A549 treated with CpdA at 1 μM for 4 hours (cell line): ENCODE measurements around the gene PLEKHH1. TPM values are rescaled to one million over a fixed set of nuclear protein-coding genes. Genes with fewer than 3 reads are reported as not detected.

ENCODE experiments used
- total RNA-seq: library from RNA; stranded (reverse); fragments of 200-300 nt; extraction: Qiagen RNA extraction; gene quantifications from 5 replicates; pipeline ENCODE4 v1.2.3, GENCODE V29; 2022; ENCODE audit warnings: low read depth

The PLEKHH1 gene
- total RNA-seq: 3.1 to 5.2 TPM (median 4.3 TPM) in 5 replicates

DNA sequence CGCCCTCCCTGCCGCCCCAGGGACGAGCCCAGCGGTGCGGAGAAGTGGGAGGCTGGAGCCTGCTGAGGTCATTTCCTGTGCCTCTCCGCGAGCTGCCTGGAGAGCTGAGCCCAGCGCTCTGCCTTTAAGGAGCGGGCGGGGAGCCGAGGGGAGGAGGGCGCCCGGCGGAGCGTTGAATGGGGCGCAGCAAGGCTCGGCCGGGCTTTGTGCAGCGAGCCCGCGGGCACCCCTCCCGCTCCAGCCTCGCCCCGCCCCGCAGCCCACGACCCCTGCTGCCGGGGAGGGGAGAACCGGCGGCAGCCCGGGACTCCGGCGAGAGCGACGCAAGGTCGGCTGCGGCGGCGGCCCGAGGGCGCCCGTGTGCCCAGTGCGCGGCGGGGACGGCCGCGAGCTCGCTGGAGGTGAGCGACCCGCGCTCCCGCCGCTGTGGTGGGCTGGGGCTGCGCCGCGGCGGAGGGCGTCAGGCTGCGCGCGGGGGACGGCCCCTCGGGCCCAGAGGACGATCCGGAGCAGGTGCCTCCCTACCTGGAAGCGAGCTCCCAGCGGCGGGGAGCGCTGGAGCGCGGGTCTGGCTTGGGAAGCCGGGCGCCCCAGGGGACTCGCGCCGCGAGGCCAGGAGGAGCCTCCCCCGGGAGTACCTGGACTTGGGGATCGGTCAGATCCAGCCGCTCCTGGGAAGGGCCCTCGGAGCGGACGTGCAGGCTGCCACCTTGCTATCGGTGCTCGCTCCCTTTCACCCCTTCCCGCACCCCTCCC is at the start of gene PLEKHH1:
PLEKHH1 (plus strand) TSS at position 293 of the 756 bp plus-strand sequence. CDS start 8,578 bp downstream, outside the sequence.

DNA sequence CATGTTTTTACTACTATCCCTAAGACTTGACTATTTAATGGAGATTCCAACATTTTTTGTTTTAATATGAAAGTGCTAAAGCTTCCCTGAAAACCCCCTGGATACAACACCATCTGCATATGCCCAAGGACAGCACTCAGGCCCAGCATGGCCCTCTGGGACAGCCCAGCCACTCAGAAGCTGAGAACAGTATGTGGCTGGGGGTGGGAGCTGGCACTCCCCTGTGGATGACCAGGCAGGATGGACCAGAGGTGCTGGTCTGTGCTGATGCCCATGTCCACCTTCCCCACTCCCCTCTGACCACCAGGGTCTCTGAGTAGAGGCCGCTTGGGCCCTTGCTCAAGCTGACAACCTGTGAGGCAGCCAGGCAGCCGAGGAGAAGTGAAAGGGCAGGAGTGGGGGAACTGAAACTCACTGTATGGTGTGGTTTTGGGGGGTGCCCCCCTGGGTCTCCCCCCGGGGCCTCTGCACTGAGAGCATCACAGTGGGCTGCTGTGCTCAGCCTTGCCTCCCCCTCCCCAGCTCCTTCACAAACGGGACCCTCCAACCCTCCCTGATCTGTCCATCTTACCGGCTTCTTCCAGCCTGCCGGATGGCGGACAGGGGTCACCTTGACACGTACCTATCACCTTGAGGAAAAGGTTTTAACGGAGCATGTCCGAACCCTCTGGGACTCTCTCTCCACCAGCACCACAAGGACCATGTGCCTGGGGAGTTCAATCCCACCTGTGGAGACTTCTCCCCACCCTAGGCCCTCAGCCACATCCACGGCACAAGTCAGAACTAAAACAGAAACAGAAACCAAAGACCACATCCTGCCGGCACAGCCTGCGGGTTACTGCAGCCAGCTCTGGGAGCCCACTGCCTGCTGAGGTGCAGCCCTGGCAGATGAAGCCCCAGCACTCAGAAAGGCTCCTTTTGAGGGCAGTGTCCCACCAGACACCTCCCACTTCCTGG is 44.9 kb upstream of the PLEKHH1 start, which contains the start of gene TMEM229B:
TMEM229B (minus strand) TSS at position 785 of the 957 bp plus-strand sequence. CDS start 14,798 bp downstream, outside the sequence.

DNA sequence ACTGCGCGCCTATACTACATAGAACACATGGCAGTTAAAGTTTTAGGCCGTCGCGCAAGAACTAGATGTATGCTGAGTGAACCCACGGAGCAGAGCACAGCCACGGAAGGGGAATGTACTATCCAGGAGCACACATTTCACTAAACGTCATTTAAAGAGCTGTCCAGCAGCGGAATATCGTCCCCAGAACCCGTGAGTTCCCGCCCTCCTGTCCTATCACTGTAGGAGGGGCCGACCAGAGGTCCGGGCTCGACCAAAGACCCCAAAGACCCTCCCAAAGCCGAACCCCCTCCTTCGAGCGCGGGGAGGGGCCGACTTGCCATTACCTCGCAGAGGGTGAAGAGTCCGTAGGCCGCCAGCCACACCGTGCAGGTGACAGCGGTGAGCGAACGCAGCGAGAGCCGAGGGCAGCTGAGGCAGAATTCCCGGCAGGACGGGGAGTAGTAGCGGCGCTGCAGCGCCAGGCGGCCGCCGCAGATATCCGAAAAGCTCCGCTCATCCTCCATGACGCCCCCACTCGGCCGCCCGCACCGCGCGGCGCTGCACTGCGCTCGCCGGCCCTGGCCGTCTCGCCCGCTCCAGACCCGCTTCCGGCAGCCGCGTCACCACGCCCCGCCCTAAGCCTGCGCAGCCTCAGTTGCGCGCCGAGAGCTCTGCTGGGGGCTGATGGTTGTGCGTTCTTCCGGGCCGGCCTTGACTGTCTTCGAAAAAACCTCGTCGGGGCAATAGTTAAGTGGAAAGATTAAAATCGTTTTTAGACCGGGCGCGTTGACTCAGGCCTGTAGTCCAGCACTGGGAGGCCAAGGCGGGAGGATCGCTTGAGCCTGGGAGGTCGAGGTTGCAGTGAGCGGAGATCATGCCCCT is 66.8 kb downstream of the PLEKHH1 start, which contains the start of gene PIGH:
PIGH (minus strand) TSS at position 571 of the 864 bp plus-strand sequence; CDS start at position 506, 65 bp downstream.

DNA sequence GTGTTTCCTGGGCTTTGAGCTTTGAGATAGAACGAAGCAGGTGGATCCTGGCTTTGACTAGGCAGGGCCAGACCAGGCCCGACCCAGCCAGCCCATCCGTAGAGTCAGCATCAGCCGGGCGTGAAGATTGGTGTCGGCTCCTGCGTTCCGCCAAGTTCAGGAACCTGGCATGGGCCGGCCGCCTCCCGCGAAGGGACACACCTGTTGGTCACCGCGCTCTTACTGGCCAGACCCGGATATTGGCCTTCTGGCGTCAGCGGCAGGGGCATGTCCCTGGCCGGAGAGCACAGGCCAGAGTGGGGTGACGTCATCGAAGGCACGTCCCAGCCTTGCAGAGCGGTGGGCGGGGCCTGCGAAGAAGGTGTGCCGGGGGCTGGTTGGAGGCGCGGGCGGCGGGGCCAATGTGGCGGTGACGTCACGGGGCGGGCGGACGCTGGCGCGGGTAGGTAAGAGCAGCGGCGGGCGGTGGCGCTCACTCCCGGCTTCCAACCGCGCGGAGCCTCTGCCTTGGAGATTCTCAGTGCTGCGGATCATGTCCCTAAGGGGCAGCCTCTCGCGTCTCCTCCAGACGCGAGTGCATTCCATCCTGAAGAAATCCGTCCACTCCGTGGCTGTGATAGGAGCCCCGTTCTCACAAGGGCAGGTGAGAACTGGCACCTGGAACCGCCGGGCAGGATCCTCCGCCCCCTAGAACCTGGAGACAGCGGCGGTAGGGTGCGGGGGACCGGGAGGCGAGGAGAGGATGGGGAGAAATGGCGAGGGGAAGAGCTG is 86.5 kb downstream of the PLEKHH1 start, which contains the start of gene ARG2:
ARG2 (plus strand) TSS at position 475 of the 771 bp plus-strand sequence; CDS start at position 533, 58 bp downstream.

Other genes with a start within 250 kb of the PLEKHH1 start
- 71.3 to 122 TPM (median 78.2 TPM) in 5 replicates for gene ATP6V1D, start 173.5 kb upstream of the PLEKHH1 start, total RNA-seq
- 248 to 400 TPM (median 262 TPM) in 5 replicates for gene EIF2S1, start 173.0 kb upstream of the PLEKHH1 start, total RNA-seq
- 26.5 to 31.9 TPM (median 27.8 TPM) in 5 replicates for gene PLEK2, start 121.1 kb upstream of the PLEKHH1 start, total RNA-seq
- gene TMEM229B, start 44.6 kb upstream of the PLEKHH1 start, total RNA-seq: 0.17 to 0.57 TPM (median 0.24 TPM) in 5 replicates
- 18.8 to 22.0 TPM (median 21.2 TPM) in 5 replicates for gene PIGH, start 67.0 kb downstream of the PLEKHH1 start, total RNA-seq
- gene ARG2, start 86.6 kb downstream of the PLEKHH1 start, total RNA-seq: 1.3 to 2.7 TPM (median 1.9 TPM) in 5 replicates
- 73.8 to 94.1 TPM (median 90.8 TPM) in 5 replicates for gene VTI1B, start 141.3 kb downstream of the PLEKHH1 start, total RNA-seq
- 59.7 to 71.1 TPM (median 63.5 TPM) in 5 replicates for gene RDH11, start 162.5 kb downstream of the PLEKHH1 start, total RNA-seq
- 0.06 to 0.13 TPM (median 0.07 TPM) in 3 of 5 replicates, not detected in the others for gene RDH12, start 168.6 kb downstream of the PLEKHH1 start, total RNA-seq